ENCODE results near the gene PTPRH. TPM values are rescaled to one million over a fixed set of nuclear protein-coding genes. Genes with fewer than 3 reads are reported as not detected.

The PTPRH gene
- total RNA-seq, 1 donor = not detected

DNA sequence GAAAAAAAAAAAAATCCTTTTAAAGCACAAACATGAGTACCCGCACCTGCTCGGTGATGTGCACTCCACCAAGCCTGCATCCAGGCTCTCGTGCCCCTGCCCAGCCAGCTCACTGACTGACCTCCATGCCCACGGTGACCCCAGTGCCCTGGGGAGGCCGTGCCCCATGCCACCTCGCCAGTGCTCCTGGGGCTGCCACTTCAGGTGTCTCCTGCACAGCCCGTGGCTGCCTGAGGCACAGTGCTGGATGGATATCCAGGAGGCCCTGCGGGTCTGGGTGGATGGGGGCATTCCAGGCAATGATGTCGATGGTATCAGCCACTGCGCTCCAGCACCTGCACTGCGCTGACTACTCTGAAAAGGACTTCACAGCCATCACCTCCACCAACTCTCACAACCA is 40.5 kb upstream of the PTPRH start:
- H3K4me3 ChIP-seq (ENCODE audit: low read length) = no peak overlapping the region
- H3K4me1 ChIP-seq (ENCODE audit: insufficient read depth, low read length) = peaks cover 73% of the 10 kb centered on the region
- H3K9me3 ChIP-seq (ENCODE audit: low read depth, low read length) = no peaks in the 10 kb centered on the region
- no peaks in the 10 kb centered on the region for H3K27me3 ChIP-seq (ENCODE audit: insufficient read depth, low read length)

DNA sequence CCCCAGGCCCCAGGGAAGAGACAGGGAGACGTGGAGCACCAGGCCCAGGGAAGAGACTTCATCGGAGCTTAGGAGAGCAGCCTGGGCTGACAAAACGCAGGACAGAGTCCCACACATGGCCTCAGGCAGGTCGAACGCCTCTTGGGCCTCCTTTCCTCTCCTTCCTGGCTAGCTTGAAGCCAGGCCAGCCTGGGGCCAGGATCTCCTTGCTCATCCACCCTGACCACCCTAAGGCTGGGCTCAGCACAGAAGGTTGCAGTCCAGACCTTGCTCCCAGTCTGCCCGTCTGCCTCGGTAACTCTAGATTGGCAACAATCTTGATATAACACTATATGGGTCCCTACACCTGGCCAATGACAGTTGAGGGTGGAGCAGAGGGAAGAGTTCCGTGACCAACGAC is 39.4 kb upstream of the PTPRH start:
- Histone ChIP-seq H3K27me3 (ENCODE audit: insufficient read depth, low read length) (no peaks in the 10 kb centered on the region), H3K9me3 (ENCODE audit: low read depth, low read length) (no peaks in the 10 kb centered on the region), H3K4me3 (ENCODE audit: low read length) (no peak overlapping the region), H3K4me1 (ENCODE audit: insufficient read depth, low read length) (peaks cover 64% of the 10 kb centered on the region)

DNA sequence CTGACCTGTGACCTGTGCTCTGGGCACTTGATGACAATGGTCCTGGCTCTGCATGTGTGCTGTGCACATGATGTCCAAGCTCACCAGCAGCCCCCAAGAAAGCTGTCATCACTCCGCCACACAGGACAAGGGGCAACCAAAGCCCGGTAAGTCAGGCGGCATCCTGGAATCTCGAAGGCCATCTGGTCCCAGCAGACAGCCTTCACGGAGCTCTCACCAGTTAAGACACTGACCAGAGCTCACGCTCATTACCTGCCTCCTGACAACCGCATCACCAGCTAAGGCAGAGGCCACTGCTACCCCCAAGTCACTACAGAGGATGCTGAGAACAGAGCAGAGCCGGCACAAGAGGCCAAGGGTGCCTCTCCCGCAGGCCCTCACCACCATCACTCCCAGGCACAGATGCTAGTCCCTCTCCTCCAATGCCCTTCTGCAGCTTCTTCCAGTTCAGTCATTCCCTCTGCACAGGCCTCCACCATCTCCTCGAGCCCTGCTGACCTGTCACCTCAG is 38.9 kb upstream of the PTPRH start:
- no peaks in the 10 kb centered on the region for H3K27me3 ChIP-seq (ENCODE audit: insufficient read depth, low read length)
- no peak overlapping the region for H3K4me3 ChIP-seq (ENCODE audit: low read length)
- H3K4me1 ChIP-seq (ENCODE audit: insufficient read depth, low read length) = peaks cover 59% of the 10 kb centered on the region
- no peaks in the 10 kb centered on the region for H3K9me3 ChIP-seq (ENCODE audit: low read depth, low read length)

DNA sequence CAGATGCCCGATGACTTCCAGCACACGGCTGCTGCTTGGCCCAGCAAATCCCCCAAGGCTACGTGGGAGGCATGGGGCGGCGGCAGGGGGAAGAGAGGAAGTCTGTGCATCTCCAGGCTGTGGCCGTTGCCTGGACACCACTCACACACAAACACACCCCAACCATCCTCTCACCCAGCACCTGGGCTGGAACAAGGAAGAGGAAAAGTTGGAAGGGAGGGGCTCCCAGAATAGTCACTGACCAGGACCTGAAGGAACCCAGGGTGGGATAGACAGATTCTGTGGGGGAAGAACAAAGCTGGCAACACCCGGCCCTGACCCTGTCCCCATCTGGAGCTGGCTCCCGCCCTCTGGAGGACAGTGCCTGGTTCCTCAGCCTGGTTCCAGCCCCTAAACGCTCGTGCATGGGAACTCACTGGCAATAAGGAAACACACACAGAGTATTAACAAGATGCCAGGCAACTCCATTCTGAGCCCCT is 38.4 kb upstream of the PTPRH start:
- Histone ChIP-seq H3K9me3 (ENCODE audit: low read depth, low read length) (no peaks in the 10 kb centered on the region), H3K27me3 (ENCODE audit: insufficient read depth, low read length) (no peaks in the 10 kb centered on the region), H3K4me3 (ENCODE audit: low read length) (no peak overlapping the region), H3K4me1 (ENCODE audit: insufficient read depth, low read length) (peaks cover 54% of the 10 kb centered on the region)

DNA sequence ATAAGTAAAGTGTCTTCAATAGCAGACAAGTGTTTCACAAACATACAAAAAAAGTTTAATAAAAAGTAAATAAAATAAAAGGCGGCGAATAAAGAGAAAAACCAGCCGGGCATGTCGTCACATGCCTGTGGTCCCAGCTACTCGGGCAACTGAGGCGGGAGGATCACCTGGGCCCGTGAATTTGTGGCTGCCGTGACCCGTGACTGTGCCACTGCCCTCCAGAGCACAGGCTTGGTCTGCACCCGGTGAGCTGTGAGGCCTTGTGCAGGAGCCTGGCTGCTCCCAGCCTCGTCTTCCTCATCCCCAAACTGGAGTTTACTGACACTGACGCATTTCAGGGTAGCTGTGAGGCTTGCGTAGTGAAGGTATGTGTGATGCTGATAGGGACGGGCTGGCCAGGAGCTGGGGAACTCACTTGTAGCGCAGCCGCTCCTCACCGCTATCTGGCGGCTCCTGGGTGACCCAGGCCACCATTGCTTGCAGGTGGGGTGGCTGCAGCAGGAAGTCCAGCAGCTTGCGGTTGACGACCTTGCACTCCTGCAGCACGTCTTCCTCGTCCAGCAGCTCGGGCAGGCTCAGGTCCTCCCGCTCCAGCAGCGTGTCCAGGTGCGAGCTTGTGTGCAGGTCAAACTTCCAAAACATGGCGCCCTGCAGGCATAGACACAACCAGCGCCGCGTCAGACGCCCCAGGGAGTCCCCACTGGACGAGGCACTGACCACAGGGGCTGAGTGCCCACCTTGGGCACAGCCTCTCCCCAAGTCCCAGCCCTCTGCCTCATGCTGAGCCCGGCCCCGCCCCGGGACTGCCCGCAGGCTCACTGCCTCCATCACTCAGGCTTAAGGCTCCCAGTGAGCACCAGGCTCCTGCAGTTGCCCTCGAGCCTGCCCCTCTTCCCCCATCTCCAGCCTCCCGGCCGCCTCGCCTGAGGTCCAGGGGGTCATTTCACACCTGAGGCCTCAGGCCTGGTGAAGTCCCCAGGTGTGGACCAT is 37.5 kb upstream of the PTPRH start:
- Histone ChIP-seq H3K4me3 (ENCODE audit: low read length) (no peak overlapping the region), H3K9me3 (ENCODE audit: low read depth, low read length) (no peaks in the 10 kb centered on the region), H3K27me3 (ENCODE audit: insufficient read depth, low read length) (no peaks in the 10 kb centered on the region), H3K4me1 (ENCODE audit: insufficient read depth, low read length) (peaks cover 45% of the 10 kb centered on the region)

DNA sequence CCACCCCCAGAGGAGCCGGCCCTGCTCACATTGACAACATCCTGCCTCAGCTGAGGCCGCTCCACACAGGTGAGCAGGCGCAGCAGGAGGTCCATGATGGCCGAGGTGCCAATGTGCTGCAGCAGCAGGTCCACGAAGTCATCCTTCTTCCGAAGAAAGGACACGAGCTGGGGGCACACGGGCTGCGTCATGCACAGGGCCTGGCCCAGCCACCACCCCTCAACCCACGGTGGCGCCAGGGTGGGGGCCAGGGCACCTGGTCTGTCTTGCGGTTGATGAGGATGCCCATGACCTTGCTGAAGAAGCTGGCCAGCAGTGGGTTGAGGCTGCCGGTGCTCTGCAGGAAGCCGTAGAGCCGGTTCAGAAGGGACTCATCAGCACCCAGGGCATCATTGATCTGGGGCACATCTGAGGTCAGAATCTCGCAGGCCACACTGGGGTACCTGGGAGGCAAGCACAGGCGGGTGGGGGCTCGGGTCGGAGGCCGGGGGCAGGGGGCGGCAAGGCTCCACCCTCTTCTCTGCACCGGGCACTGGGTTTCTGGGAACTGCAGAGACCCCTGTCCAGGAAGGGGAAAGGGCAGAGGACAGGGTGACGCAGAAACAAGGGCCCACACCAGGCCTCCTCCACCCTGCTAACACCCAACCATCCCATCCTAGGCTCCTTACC is 36.1 kb upstream of the PTPRH start:
- H3K9me3 ChIP-seq (ENCODE audit: low read depth, low read length) = no peaks in the 10 kb centered on the region
- H3K4me1 ChIP-seq (ENCODE audit: insufficient read depth, low read length) = peaks cover 31% of the 10 kb centered on the region
- no peak overlapping the region for H3K4me3 ChIP-seq (ENCODE audit: low read length)
- no peaks in the 10 kb centered on the region for H3K27me3 ChIP-seq (ENCODE audit: insufficient read depth, low read length)

DNA sequence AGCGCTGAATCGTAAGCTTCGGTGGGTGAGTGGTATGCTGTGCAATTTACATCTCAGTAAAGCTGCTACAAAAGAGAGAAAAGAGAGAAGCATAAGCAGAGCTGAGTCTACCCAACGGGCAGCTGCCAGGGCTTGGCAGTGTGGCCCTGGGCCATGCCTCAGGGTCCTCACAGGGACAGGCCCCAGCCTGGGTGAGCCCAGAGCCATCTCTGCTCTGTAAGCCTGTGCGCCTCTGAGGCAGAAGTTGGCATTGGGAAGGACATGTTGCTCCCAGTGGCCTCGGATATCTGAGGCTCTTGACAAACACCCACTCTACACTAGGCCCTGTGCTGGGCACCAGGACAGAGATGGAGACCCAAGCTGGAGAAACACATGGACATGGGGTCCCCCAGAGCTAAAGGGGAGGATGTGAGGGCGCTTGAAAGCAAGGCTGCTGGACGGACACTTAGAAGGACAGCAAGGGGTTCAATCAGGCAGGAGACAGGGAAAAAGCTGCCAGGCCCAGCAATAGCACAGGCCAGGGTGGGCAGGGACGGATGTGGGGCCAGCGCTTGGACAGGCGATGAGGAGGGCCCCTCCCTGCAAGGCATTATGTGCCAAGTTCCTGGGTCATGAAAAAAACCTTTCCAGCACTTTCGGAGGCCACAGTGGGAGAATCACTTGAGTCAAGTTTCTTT is 34.8 kb upstream of the PTPRH start:
- no peak overlapping the region for H3K4me3 ChIP-seq (ENCODE audit: low read length)
- peaks cover 20% of the 10 kb centered on the region for H3K4me1 ChIP-seq (ENCODE audit: insufficient read depth, low read length)
- H3K9me3 ChIP-seq (ENCODE audit: low read depth, low read length) = no peaks in the 10 kb centered on the region
- no peaks in the 10 kb centered on the region for H3K27me3 ChIP-seq (ENCODE audit: insufficient read depth, low read length)

DNA sequence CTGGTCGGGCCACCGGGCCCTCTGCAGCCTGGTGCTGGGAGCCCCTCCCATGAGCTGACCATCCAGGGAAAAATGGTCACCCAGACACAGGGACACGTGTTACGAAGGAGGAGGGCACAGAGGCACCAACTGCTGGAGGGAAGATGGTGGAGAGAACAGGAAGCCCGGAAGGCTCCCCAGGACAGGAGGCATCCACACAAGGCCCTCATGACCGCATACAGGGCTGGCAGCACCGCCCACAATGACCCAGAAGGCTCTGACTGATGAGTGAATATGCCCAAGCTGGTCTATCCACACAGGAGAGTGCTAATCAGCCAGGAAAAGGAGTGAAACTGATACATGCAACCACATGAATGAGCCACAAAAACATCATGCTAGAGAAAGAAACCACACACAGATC is 33.2 kb upstream of the PTPRH start:
- Histone ChIP-seq H3K4me1 (ENCODE audit: insufficient read depth, low read length) (peaks cover 4% of the 10 kb centered on the region), H3K4me3 (ENCODE audit: low read length) (no peak overlapping the region), H3K27me3 (ENCODE audit: insufficient read depth, low read length) (no peaks in the 10 kb centered on the region), H3K9me3 (ENCODE audit: low read depth, low read length) (no peaks in the 10 kb centered on the region)

DNA sequence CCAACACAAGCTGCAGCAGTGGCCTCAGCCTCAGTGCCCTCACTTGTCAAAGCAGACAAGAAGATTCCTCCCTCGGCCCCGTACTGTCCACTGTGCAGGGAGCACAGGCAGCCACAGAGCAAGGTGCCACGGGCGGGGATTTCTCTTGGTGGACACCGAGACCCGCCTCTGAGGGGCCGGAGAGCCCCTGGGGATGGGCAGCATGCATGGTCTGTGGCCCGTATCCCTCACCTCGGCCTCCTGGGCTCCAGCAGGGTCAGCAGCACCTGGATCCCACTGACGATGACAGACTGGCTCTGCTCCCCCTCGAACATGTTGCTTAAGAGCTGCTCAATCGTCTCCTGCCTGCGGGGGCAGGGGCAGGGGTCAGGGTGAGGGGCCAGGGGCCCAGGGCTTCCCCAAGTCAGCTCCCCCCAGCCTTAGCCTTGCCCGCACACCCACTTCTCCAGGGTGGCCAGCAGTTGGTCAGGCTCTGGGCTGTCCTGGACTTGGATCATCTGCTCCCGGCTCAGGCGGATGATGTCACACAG is 32.7 kb upstream of the PTPRH start:
- H3K4me1 ChIP-seq (ENCODE audit: insufficient read depth, low read length) = no peaks in the 10 kb centered on the region
- no peaks in the 10 kb centered on the region for H3K9me3 ChIP-seq (ENCODE audit: low read depth, low read length)
- no peaks in the 10 kb centered on the region for H3K27me3 ChIP-seq (ENCODE audit: insufficient read depth, low read length)
- no peak overlapping the region for H3K4me3 ChIP-seq (ENCODE audit: low read length)

DNA sequence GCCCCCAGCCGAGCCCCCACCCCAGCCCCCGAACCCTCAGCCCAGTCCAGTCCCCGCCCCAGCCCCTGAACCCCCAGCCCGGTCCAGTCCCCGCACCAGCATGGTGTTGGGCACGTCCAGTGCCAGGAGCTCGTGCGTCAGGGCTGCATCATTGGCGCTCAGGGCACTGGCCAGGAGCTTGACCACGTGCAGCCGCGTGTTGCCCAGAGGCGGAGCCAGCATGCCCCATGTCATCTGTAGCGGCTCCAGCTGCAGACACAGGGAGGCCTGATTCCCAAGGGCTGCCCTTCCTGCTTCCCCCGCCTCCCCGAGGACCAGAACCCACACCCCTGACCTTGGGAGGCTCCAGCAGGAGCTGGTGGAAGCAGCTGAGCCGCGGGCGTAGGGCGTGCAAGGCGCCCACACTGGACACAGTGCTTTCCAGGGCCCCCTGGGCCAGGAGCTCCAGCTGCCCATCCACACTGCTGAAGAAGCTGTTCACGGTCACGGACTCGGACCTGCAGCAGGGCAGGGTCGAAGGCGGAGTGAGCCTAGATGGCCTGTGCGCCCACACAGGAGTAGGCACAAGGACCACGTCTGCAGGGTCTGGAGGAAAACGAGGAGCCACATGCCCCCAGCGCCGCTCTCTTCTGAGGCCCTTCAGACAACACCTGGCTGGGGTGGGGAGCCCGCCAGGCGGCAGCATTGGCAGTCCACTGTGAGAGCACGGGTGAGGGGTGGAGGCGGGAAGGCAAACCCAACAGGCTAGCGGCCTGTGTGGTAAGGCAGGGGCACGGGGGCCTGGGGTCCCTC is 32.0 kb upstream of the PTPRH start:
- Histone ChIP-seq H3K27me3 (ENCODE audit: insufficient read depth, low read length) (no peaks in the 10 kb centered on the region), H3K4me3 (ENCODE audit: low read length) (no peak overlapping the region), H3K4me1 (ENCODE audit: insufficient read depth, low read length) (no peaks in the 10 kb centered on the region), H3K9me3 (ENCODE audit: low read depth, low read length) (no peaks in the 10 kb centered on the region)

DNA sequence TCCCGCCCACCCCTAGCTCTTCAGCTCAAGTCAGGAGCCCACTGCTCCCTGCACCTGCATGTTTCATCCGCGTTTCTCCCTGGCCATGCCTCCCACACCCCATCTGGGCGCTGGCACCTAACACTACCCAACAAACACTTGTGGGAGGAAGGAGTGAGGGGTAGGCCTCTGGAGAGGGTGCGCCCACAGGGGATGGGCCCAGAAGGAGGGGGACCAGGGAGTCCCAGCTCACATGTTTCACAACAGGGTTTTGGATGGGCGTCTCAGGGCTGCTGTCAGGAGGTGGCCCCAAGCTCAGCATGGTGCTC is 31.4 kb upstream of the PTPRH start:
- no peaks in the 10 kb centered on the region for H3K9me3 ChIP-seq (ENCODE audit: low read depth, low read length)
- H3K4me3 ChIP-seq (ENCODE audit: low read length) = no peak overlapping the region
- no peaks in the 10 kb centered on the region for H3K4me1 ChIP-seq (ENCODE audit: insufficient read depth, low read length)
- H3K27me3 ChIP-seq (ENCODE audit: insufficient read depth, low read length) = no peaks in the 10 kb centered on the region

DNA sequence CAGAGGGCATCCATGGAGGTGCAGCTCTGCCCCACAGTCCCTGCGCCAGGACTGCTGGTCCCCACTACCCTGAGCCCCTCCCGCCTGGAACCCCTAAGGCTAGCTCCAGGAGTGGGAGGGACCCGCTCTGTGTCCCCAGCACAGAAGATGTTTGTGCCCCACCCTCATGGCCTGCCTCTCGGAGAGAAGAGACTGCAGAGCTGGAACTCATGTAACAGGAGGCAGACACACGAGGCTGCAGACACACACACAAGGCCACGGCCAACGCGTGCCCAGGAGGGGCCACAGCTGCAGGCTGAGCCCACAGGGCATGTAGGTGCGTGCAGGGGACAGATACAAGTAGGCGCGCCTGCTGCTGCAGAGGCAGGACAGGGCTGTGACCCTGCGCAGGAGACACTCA is 29.7 kb upstream of the PTPRH start:
- H3K27me3 ChIP-seq (ENCODE audit: insufficient read depth, low read length) = no peaks in the 10 kb centered on the region
- no peaks in the 10 kb centered on the region for H3K9me3 ChIP-seq (ENCODE audit: low read depth, low read length)
- no peaks in the 10 kb centered on the region for H3K4me1 ChIP-seq (ENCODE audit: insufficient read depth, low read length)
- no peak overlapping the region for H3K4me3 ChIP-seq (ENCODE audit: low read length)

DNA sequence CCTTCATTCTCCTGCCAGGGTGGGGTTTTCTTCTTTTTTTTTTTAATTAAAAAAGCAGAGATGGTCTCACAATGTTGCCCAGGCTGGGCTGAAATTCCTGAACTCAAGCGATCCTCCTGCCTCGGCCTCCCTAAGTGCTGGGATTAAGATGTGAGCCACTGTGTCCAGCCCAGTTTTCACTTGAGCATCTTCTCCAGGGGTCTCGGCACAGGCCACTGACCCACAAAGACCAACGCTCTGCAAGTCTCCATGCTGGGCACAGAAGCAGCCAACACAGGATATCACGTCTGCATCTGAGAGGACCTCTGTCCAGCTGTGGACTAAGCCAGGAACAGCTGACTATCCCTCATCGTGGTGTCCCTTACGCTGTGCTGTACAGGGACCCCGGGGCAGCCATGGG is 28.7 kb upstream of the PTPRH start:
- Histone ChIP-seq H3K4me1 (ENCODE audit: insufficient read depth, low read length) (no peaks in the 10 kb centered on the region), H3K9me3 (ENCODE audit: low read depth, low read length) (no peaks in the 10 kb centered on the region), H3K27me3 (ENCODE audit: insufficient read depth, low read length) (no peaks in the 10 kb centered on the region), H3K4me3 (ENCODE audit: low read length) (no peak overlapping the region)

DNA sequence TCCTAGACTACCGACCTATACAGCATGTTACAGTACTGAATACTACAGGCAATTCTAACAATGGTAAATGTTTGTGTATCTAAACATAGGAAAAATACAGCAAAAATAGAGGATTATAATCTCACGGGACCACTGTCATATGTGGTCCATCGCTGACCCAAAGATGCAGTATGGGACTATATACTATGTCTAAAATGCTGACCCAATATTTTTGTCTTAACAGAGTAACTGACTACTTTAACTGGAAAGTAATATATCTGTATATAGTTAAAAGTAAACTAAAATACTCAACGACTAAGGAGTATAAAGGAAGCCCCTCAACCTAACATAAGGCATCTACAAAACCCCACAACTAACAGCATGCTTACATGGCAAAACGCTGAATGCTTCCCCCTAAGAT is 23.7 kb upstream of the PTPRH start:
- no peaks in the 10 kb centered on the region for H3K9me3 ChIP-seq (ENCODE audit: low read depth, low read length)
- H3K4me1 ChIP-seq (ENCODE audit: insufficient read depth, low read length) = no peaks in the 10 kb centered on the region
- H3K27me3 ChIP-seq (ENCODE audit: insufficient read depth, low read length) = no peaks in the 10 kb centered on the region
- no peak overlapping the region for H3K4me3 ChIP-seq (ENCODE audit: low read length)

Data from mononuclear cell (primary cell).